Activated T-cell treated with anti-CD3 and anti-CD28 coated beads, Interleukin-2, amount 50 U/mL, for 4 hours (primary cell): ENCODE results near the gene PUM1. TPM values are rescaled to one million over a fixed set of nuclear protein-coding genes. Genes with fewer than 3 reads are reported as not detected.
"Not testable (repeated sequence)": the region's sequence is repeated elsewhere in the genome, so short reads cannot be mapped to it uniquely, and the experiment has no call there.

Experiments
- ATAC-seq, 2 donors: fragments of 200-7000 bp; cut with Tn5 transposase; one replicate each; pipeline ENCODE4 v1.10.0; 2021
- DNase-seq: peaks from one replicate; pipeline ENCODE4 v3.0.0-alpha.2; 2020
- H3K27me3 Mint-ChIP-seq: one replicate; pipeline ENCODE4 v1.8.0; 2021; ENCODE audit warnings: low read depth, mixed read lengths
- H3K36me3 Mint-ChIP-seq: one replicate; pipeline ENCODE4 v1.8.0; 2022; ENCODE audit warnings: mixed read lengths; ENCODE audit not compliant: insufficient read depth
- H3K4me1 Mint-ChIP-seq: one replicate; pipeline ENCODE4 v1.8.0; 2021; ENCODE audit warnings: low read depth, mixed read lengths
- H3K4me3 Mint-ChIP-seq: one replicate; pipeline ENCODE4 v1.8.0; 2021; ENCODE audit warnings: mild to moderate bottlenecking, moderate library complexity, mixed read lengths
- H3K9me3 Mint-ChIP-seq: one replicate; pipeline ENCODE4 v1.8.0; 2021; ENCODE audit warnings: mixed read lengths
- total RNA-seq, 3 donors: library from RNA; stranded (reverse); gene quantifications; one replicate each; pipeline ENCODE4 v1.2.1, GENCODE V29; 2021

PUM1 gene
- total RNA-seq, 3 donors from 2014 or later, result 104 to 113 (median 110) TPM

GRCh38 chr1:31052613-31053012 is 12.9 kb downstream of the PUM1 start:
- DNase-seq, H3K27me3 Mint-ChIP-seq, H3K9me3 Mint-ChIP-seq, ATAC-seq, H3K4me3 Mint-ChIP-seq: not testable (repeated sequence)
- Mint-ChIP-seq H3K36me3 (peaks cover 21% of the 10 kb centered on the region), H3K4me1 (peaks cover 58% of the 10 kb centered on the region)

GRCh38 chr1:31051611-31052010 is 13.9 kb downstream of the PUM1 start:
- Mint-ChIP-seq H3K4me1 (peaks cover 61% of the 10 kb centered on the region), H3K36me3 (peaks cover 23% of the 10 kb centered on the region), H3K27me3 (no peaks in the 10 kb centered on the region), H3K4me3 (no peak overlapping the region), H3K9me3 (no peaks in the 10 kb centered on the region)
- ATAC-seq (no peak), DNase-seq (no peak)

GRCh38 chr1:31047507-31047906 is 18.0 kb downstream of the PUM1 start:
- Mint-ChIP-seq H3K4me1 (peaks cover 46% of the 10 kb centered on the region), H3K36me3 (peaks cover 25% of the 10 kb centered on the region)
- H3K4me3 Mint-ChIP-seq, H3K9me3 Mint-ChIP-seq, H3K27me3 Mint-ChIP-seq, DNase-seq, ATAC-seq: not testable (repeated sequence)

GRCh38 chr1:31043631-31044030 is 21.9 kb downstream of the PUM1 start:
- no peaks in the 10 kb centered on the region for H3K27me3 Mint-ChIP-seq
- no peak for ATAC-seq
- peaks cover 28% of the 10 kb centered on the region for H3K36me3 Mint-ChIP-seq
- H3K4me3 Mint-ChIP-seq, result no peak overlapping the region
- no peak for DNase-seq
- peaks cover 47% of the 10 kb centered on the region for H3K4me1 Mint-ChIP-seq
- no peaks in the 10 kb centered on the region for H3K9me3 Mint-ChIP-seq

GRCh38 chr1:31042656-31043055 is 22.9 kb downstream of the PUM1 start:
- no peak for ATAC-seq

GRCh38 chr1:31041529-31041928 is 24.0 kb downstream of the PUM1 start:
- Mint-ChIP-seq H3K4me1 (peaks cover 52% of the 10 kb centered on the region), H3K9me3 (no peaks in the 10 kb centered on the region), H3K27me3 (no peaks in the 10 kb centered on the region), H3K36me3 (peaks cover 37% of the 10 kb centered on the region), H3K4me3 (no peak overlapping the region)
- DNase-seq (no peak), ATAC-seq (no peak)

More at GRCh38 chr1:31042656-31043055, 22.9 kb downstream of the PUM1 start:
- Mint-ChIP-seq H3K36me3 (peaks cover 31% of the 10 kb centered on the region), H3K9me3 (no peaks in the 10 kb centered on the region), H3K27me3 (no peaks in the 10 kb centered on the region), H3K4me1 (peaks cover 49% of the 10 kb centered on the region), H3K4me3 (no peak overlapping the region)
- DNase-seq, result no peak

GRCh38 chr1:31040038-31040437 is 25.5 kb downstream of the PUM1 start:
- Mint-ChIP-seq H3K4me3 (no peak overlapping the region), H3K9me3 (no peaks in the 10 kb centered on the region), H3K4me1 (peaks cover 63% of the 10 kb centered on the region), H3K27me3 (no peaks in the 10 kb centered on the region), H3K36me3 (peaks cover 35% of the 10 kb centered on the region)
- DNase-seq (no peak), ATAC-seq (no peak)

GRCh38 chr1:31038935-31039334 is 26.6 kb downstream of the PUM1 start:
- DNase-seq, H3K27me3 Mint-ChIP-seq, H3K4me3 Mint-ChIP-seq, ATAC-seq, H3K9me3 Mint-ChIP-seq: not testable (repeated sequence)
- Mint-ChIP-seq H3K36me3 (peaks cover 37% of the 10 kb centered on the region), H3K4me1 (peaks cover 73% of the 10 kb centered on the region)

- Mint-ChIP-seq H3K9me3 (no peaks in the 10 kb centered on the region), H3K4me1 (peaks cover 73% of the 10 kb centered on the region), H3K4me3 (no peak overlapping the region), H3K27me3 (no peaks in the 10 kb centered on the region), H3K36me3 (peaks cover 32% of the 10 kb centered on the region)
- no peak for DNase-seq
- ATAC-seq, result no peak
These were observed 27.2 kb downstream of the PUM1 start for GRCh38 chr1:31038360-31038759.

- Mint-ChIP-seq H3K27me3 (no peaks in the 10 kb centered on the region), H3K9me3 (no peaks in the 10 kb centered on the region), H3K4me1 (peaks cover 76% of the 10 kb centered on the region), H3K36me3 (peaks cover 22% of the 10 kb centered on the region), H3K4me3 (no peak overlapping the region)
- DNase-seq (no peak), ATAC-seq (peak; percentile 80 to 92)
These were observed 28.6 kb downstream of the PUM1 start for GRCh38 chr1:31036749-31037500.

GRCh38 chr1:31033598-31033997 is 31.9 kb downstream of the PUM1 start:
- no peak for ATAC-seq
- no peaks in the 10 kb centered on the region for H3K9me3 Mint-ChIP-seq
- peaks cover 87% of the 10 kb centered on the region for H3K4me1 Mint-ChIP-seq
- no peak for DNase-seq
- H3K36me3 Mint-ChIP-seq, result peaks cover 26% of the 10 kb centered on the region
- H3K4me3 Mint-ChIP-seq, result no peak overlapping the region
- no peaks in the 10 kb centered on the region for H3K27me3 Mint-ChIP-seq

- peaks cover 86% of the 10 kb centered on the region for H3K4me1 Mint-ChIP-seq
These were observed 33.3 kb downstream of the PUM1 start for GRCh38 chr1:31032266-31032665.

GRCh38 chr1:31031330-31032143 is 34.0 kb downstream of the PUM1 start:
- ATAC-seq (no peak), DNase-seq (no peak)
- Mint-ChIP-seq H3K4me1 (peaks cover 82% of the 10 kb centered on the region), H3K4me3 (no peak overlapping the region), H3K27me3 (no peaks in the 10 kb centered on the region), H3K9me3 (no peaks in the 10 kb centered on the region), H3K36me3 (peaks cover 26% of the 10 kb centered on the region)

More at GRCh38 chr1:31032266-31032665, 33.3 kb downstream of the PUM1 start:
- Mint-ChIP-seq H3K36me3 (peaks cover 31% of the 10 kb centered on the region), H3K27me3 (no peaks in the 10 kb centered on the region), H3K4me3 (no peak overlapping the region), H3K9me3 (no peaks in the 10 kb centered on the region)
- DNase-seq, result no peak
- ATAC-seq, result no peak

GRCh38 chr1:31029026-31029425 is 36.5 kb downstream of the PUM1 start:
- peaks cover 29% of the 10 kb centered on the region for H3K36me3 Mint-ChIP-seq
- DNase-seq, result no peak
- H3K27me3 Mint-ChIP-seq, result no peaks in the 10 kb centered on the region
- no peak for ATAC-seq
- peak overlapping the region; percentile 9 for H3K4me3 Mint-ChIP-seq
- H3K4me1 Mint-ChIP-seq, result peaks cover 83% of the 10 kb centered on the region
- no peaks in the 10 kb centered on the region for H3K9me3 Mint-ChIP-seq
